Activated naive CD8-positive, alpha-beta T cell treated with anti-CD3 and anti-CD28 coated beads for 36 hours (primary cell): ENCODE data around the gene MRPL40. TPM values are rescaled to one million over a fixed set of nuclear protein-coding genes. Genes with fewer than 3 reads are reported as not detected.

ENCODE experiments used
- DNase-seq: peaks from one replicate; pipeline ENCODE4 v3.0.0; 2021
- H3K27ac Mint-ChIP-seq: one replicate; pipeline ENCODE4 v1.8.0; 2022; ENCODE audit warnings: mild to moderate bottlenecking, moderate library complexity, mixed read lengths
- H3K27me3 Mint-ChIP-seq: one replicate; pipeline ENCODE4 v1.8.0; 2022; ENCODE audit warnings: mild to moderate bottlenecking, mixed read lengths
- H3K36me3 Mint-ChIP-seq: one replicate; pipeline ENCODE4 v1.8.0; 2021; ENCODE audit warnings: mild to moderate bottlenecking, mixed read lengths
- H3K4me1 Mint-ChIP-seq: one replicate; pipeline ENCODE4 v1.8.0; 2021; ENCODE audit warnings: mixed read lengths
- H3K4me3 Mint-ChIP-seq: one replicate; pipeline ENCODE4 v1.8.0; 2022; ENCODE audit warnings: mild to moderate bottlenecking, moderate library complexity, mixed read lengths
- H3K9me3 Mint-ChIP-seq: one replicate; pipeline ENCODE4 v1.8.0; 2022; ENCODE audit warnings: mixed read lengths
- total RNA-seq, 2 experiments: library from RNA; stranded (reverse); gene quantifications; one replicate each; pipeline ENCODE4 v1.2.3, GENCODE V29; 2021

MRPL40 gene
- total RNA-seq = 10 to 100 TPM; 47.7 to 48.3 TPM

GRCh38 chr22:19432133-19432851 lies at the start of gene MRPL40:
MRPL40 (plus strand) TSS chr22:19432545; CDS start chr22:19432555, 10 bp downstream.
- Mint-ChIP-seq H3K27ac (peak within 1 kb of the TSS; percentile 92), H3K4me1 (peaks cover 37% of the 10 kb centered on the region), H3K4me3 (peak within 1 kb of the TSS; percentile 90), H3K36me3 (peaks cover 49% of the 10 kb centered on the region), H3K27me3 (no peaks in the 10 kb centered on the region), H3K9me3 (no peaks in the 10 kb centered on the region)
- DNase-seq = peak; percentile 96

GRCh38 chr22:19383292-19383691 lies 49.1 kb upstream of the MRPL40 start:
- no peak overlapping the region for H3K4me3 Mint-ChIP-seq
- H3K9me3 Mint-ChIP-seq = no peaks in the 10 kb centered on the region
- no peaks in the 10 kb centered on the region for H3K27me3 Mint-ChIP-seq
- no peak overlapping the region for H3K27ac Mint-ChIP-seq
- H3K4me1 Mint-ChIP-seq = no peaks in the 10 kb centered on the region
- H3K36me3 Mint-ChIP-seq = peaks cover 19% of the 10 kb centered on the region
- no peak for DNase-seq

- H3K4me1 Mint-ChIP-seq = no peaks in the 10 kb centered on the region
- no peaks in the 10 kb centered on the region for H3K9me3 Mint-ChIP-seq
- DNase-seq = no peak
- no peak overlapping the region for H3K27ac Mint-ChIP-seq
- peaks cover 25% of the 10 kb centered on the region for H3K36me3 Mint-ChIP-seq
- H3K27me3 Mint-ChIP-seq = no peaks in the 10 kb centered on the region
- H3K4me3 Mint-ChIP-seq = no peak overlapping the region
These were observed 47.0 kb upstream of the MRPL40 start for GRCh38 chr22:19385221-19385906.

- Mint-ChIP-seq H3K27ac (no peak overlapping the region), H3K4me1 (no peaks in the 10 kb centered on the region), H3K27me3 (no peaks in the 10 kb centered on the region), H3K36me3 (peaks cover 25% of the 10 kb centered on the region), H3K4me3 (no peak overlapping the region), H3K9me3 (no peaks in the 10 kb centered on the region)
- DNase-seq = no peak
These were observed 46.1 kb upstream of the MRPL40 start for GRCh38 chr22:19386248-19386647.

- Mint-ChIP-seq H3K4me3 (no peak overlapping the region), H3K27ac (no peak overlapping the region), H3K4me1 (no peaks in the 10 kb centered on the region), H3K27me3 (no peaks in the 10 kb centered on the region), H3K9me3 (no peaks in the 10 kb centered on the region), H3K36me3 (peaks cover 25% of the 10 kb centered on the region)
- no peak for DNase-seq
These were observed 45.3 kb upstream of the MRPL40 start for GRCh38 chr22:19387038-19387437.

GRCh38 chr22:19387575-19387974 lies 44.8 kb upstream of the MRPL40 start:
- Mint-ChIP-seq H3K36me3 (peaks cover 25% of the 10 kb centered on the region), H3K4me1 (no peaks in the 10 kb centered on the region), H3K4me3 (no peak overlapping the region), H3K27me3 (no peaks in the 10 kb centered on the region), H3K9me3 (no peaks in the 10 kb centered on the region), H3K27ac (no peak overlapping the region)
- no peak for DNase-seq

- H3K4me3 Mint-ChIP-seq = no peak overlapping the region
- H3K27me3 Mint-ChIP-seq = no peaks in the 10 kb centered on the region
- peaks cover 2% of the 10 kb centered on the region for H3K36me3 Mint-ChIP-seq
- no peaks in the 10 kb centered on the region for H3K4me1 Mint-ChIP-seq
- H3K27ac Mint-ChIP-seq = no peak overlapping the region
- no peaks in the 10 kb centered on the region for H3K9me3 Mint-ChIP-seq
- no peak for DNase-seq
These were observed 38.6 kb upstream of the MRPL40 start for GRCh38 chr22:19393704-19394103.

GRCh38 chr22:19394274-19395050 lies 37.9 kb upstream of the MRPL40 start:
- Mint-ChIP-seq H3K4me1 (no peaks in the 10 kb centered on the region), H3K9me3 (no peaks in the 10 kb centered on the region), H3K36me3 (peaks cover 2% of the 10 kb centered on the region), H3K27me3 (no peaks in the 10 kb centered on the region), H3K27ac (no peak overlapping the region), H3K4me3 (no peak overlapping the region)
- no peak for DNase-seq

- H3K36me3 Mint-ChIP-seq = no peaks in the 10 kb centered on the region
- H3K4me3 Mint-ChIP-seq = no peak overlapping the region
- no peaks in the 10 kb centered on the region for H3K4me1 Mint-ChIP-seq
- no peak for DNase-seq
- no peaks in the 10 kb centered on the region for H3K9me3 Mint-ChIP-seq
- no peaks in the 10 kb centered on the region for H3K27me3 Mint-ChIP-seq
- no peak overlapping the region for H3K27ac Mint-ChIP-seq
These were observed 37.1 kb upstream of the MRPL40 start for GRCh38 chr22:19395276-19395675.

GRCh38 chr22:19396561-19396933 lies 35.8 kb upstream of the MRPL40 start:
- Mint-ChIP-seq H3K4me1 (no peaks in the 10 kb centered on the region), H3K9me3 (no peaks in the 10 kb centered on the region), H3K27ac (no peak overlapping the region), H3K36me3 (no peaks in the 10 kb centered on the region), H3K27me3 (no peaks in the 10 kb centered on the region), H3K4me3 (no peak overlapping the region)
- DNase-seq = no peak

GRCh38 chr22:19396934-19397733 lies 35.2 kb upstream of the MRPL40 start:
- peaks cover 3% of the 10 kb centered on the region for H3K36me3 Mint-ChIP-seq
- H3K4me3 Mint-ChIP-seq = no peak overlapping the region
- no peak for DNase-seq
- H3K9me3 Mint-ChIP-seq = no peaks in the 10 kb centered on the region
- no peaks in the 10 kb centered on the region for H3K27me3 Mint-ChIP-seq
- no peak overlapping the region for H3K27ac Mint-ChIP-seq
- H3K4me1 Mint-ChIP-seq = no peaks in the 10 kb centered on the region

GRCh38 chr22:19397734-19398104 lies 34.6 kb upstream of the MRPL40 start:
- Mint-ChIP-seq H3K9me3 (no peaks in the 10 kb centered on the region), H3K27me3 (no peaks in the 10 kb centered on the region), H3K36me3 (peaks cover 3% of the 10 kb centered on the region), H3K27ac (no peak overlapping the region), H3K4me3 (no peak overlapping the region), H3K4me1 (no peaks in the 10 kb centered on the region)
- DNase-seq = no peak

- no peak for DNase-seq
- Mint-ChIP-seq H3K4me3 (no peak overlapping the region), H3K4me1 (no peaks in the 10 kb centered on the region), H3K27me3 (no peaks in the 10 kb centered on the region), H3K27ac (no peak overlapping the region), H3K9me3 (no peaks in the 10 kb centered on the region), H3K36me3 (peaks cover 3% of the 10 kb centered on the region)
These were observed 34.1 kb upstream of the MRPL40 start for GRCh38 chr22:19398206-19398605.

GRCh38 chr22:19398652-19399051 lies 33.7 kb upstream of the MRPL40 start:
- H3K9me3 Mint-ChIP-seq = no peaks in the 10 kb centered on the region
- no peak overlapping the region for H3K27ac Mint-ChIP-seq
- no peak for DNase-seq
- no peak overlapping the region for H3K4me3 Mint-ChIP-seq
- H3K36me3 Mint-ChIP-seq = peaks cover 3% of the 10 kb centered on the region
- no peaks in the 10 kb centered on the region for H3K27me3 Mint-ChIP-seq
- no peaks in the 10 kb centered on the region for H3K4me1 Mint-ChIP-seq

- no peaks in the 10 kb centered on the region for H3K27me3 Mint-ChIP-seq
- no peak overlapping the region for H3K4me3 Mint-ChIP-seq
- H3K9me3 Mint-ChIP-seq = no peaks in the 10 kb centered on the region
- DNase-seq = no peak
- no peaks in the 10 kb centered on the region for H3K4me1 Mint-ChIP-seq
- H3K27ac Mint-ChIP-seq = no peak overlapping the region
- peaks cover 6% of the 10 kb centered on the region for H3K36me3 Mint-ChIP-seq
These were observed 31.5 kb upstream of the MRPL40 start for GRCh38 chr22:19400881-19401280.
